Psoas muscle (tissue), 8 donors: ENCODE data around the gene NGB. TPM values are rescaled to one million over a fixed set of nuclear protein-coding genes. Genes with fewer than 3 reads are reported as not detected.

Experiments used
- ATAC-seq, 4 donors: fragments of 200-7000 bp; cut with Tn5 transposase; one replicate each; pipeline ENCODE4 v1.9.1; 2020; ENCODE audit warnings: moderate library complexity in 3 of 4, mild to moderate bottlenecking in 2 of 4
- DNase-seq, 2 donors: peaks; one replicate each; pipeline ENCODE4 v3.0.0-alpha.2; 2020
- H3K27ac ChIP-seq: fragments of 200-600 bp; one replicate; pipeline ENCODE4 v1.8.0; 2022
- H3K27me3 ChIP-seq, 3 donors: fragments of 200-600 bp in 1 of 3; one replicate each; pipeline versions ENCODE4 v1.6.1 to v1.8.0; 2013 to 2022; ENCODE audit warnings: low read length in 2 of 3, mild to moderate bottlenecking in 2 of 3, moderate library complexity in 1 of 3; ENCODE audit not compliant: insufficient read depth in 3 of 3
- H3K36me3 ChIP-seq, 2 donors: fragments of 200-600 bp in 1 of 2; one replicate each; pipeline versions ENCODE4 v1.6.1 to v1.8.0; 2013 to 2022; ENCODE audit warnings: low read depth in 1 of 2, mild to moderate bottlenecking in 1 of 2, moderate library complexity in 1 of 2; ENCODE audit not compliant: insufficient read depth in 1 of 2
- H3K4me1 ChIP-seq: fragments of 200-600 bp; one replicate; pipeline ENCODE4 v1.8.0; 2022
- H3K4me3 ChIP-seq: fragments of 200-600 bp; one replicate; pipeline ENCODE4 v1.8.0; 2022; ENCODE audit warnings: mild to moderate bottlenecking
- H3K9me3 ChIP-seq: fragments of 200-600 bp; one replicate; pipeline ENCODE4 v1.8.0; 2022
- WGBS, 3 donors: extraction: QIAGEN DNeasy Blood & Tissue Kit; methylation state at CpG; one replicate each; pipeline versions ENCODE4 v1.1.6 to v1.1.7; 2013; 5-methylcytosine and 5-hydroxymethylcytosine counted together
- intact Hi-C, 2 donors: fragments of 100-400 bp; cut with DNase I; formaldehyde crosslinking; loops; one replicate each; pipeline versions ENCODE4 v1.11.0 to v1.14.2; 2022
- polyA plus RNA-seq, 3 donors: library from polyadenylated mRNA; stranded (reverse); fragments of 200-250 nt; gene quantifications; one replicate each; pipeline ENCODE4 v1.2.3, GENCODE V29; 2013
- total RNA-seq, 4 donors: library from RNA; stranded (reverse); fragmentation: NEBNext Ultra II Directional in 2 of 4; extraction: Animal tissue kit (Norgen Biotek cat#: 25700) in 2 of 4; gene quantifications; one replicate each; pipeline versions ENCODE4 v1.2.1 to v1.2.4, GENCODE V29; 2021 to 2023
- TF ChIP-seq, protein P1 (sequence below): fragments of 200-600 bp; IDR thresholded peaks from one replicate; pipeline ENCODE4 v1.8.0; 2022; ENCODE audit warnings: antibody characterized with exemption
- donor health status: healthy with polysubstance abuse.
- donor health status: DM: no; HTN: no; CAD: no; lungs with moderate emphysema.
- donor health status: Bipolar disorder and iron deficiency.
- donor health status: healthy.
- donor health status: DM: yes; HTN: yes; CAD: no.
- donor health status: DM: no; HTN: no; CAD: no.
- donor health status: DM: no; HTN: no; CAD: no.
- donor health status: DM: yes; HTN: yes; CAD: no.

NGB gene
- total and polyA plus RNA-seq, 7 donors: 0.01 TPM; not detected in 6

DNA sequence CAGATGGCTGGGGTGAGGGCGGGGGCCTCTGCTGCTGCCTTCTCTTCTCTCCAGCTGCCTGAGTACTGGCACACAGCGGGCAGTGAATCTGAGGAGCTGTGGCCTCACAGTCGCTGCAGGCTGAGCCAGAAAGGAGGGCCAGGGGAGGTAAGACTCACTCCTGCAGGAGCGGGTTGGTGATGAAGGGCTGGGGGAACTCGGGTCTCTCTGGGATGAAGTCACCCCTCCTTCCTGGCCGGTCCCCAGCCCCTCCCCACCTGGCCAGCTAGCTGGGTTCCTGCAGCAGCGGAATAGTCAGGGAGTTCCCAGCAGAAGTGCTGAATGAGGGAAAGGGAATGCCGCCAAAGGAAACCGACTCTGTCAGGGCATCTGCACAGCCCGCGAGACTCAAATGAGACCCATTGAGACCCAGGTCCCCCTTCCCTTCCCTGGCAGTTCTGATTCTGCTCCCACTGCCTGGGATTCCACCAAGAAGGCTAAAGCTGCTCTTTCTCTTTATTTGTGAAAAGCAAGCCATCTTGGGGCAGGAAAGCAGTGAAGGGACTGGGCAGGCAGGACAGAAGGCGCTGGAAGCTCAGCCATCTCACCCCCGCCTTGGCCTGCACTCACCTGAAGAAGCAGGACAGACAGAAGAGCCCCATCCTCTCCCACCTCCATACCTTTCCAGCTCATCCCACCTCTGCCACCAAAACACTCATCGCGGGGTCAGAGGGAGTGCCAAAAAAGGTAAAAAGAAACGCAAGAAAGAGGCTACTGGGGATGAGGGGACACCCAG, 5.3 kb downstream of the NGB start:
- no peak for DNase-seq
- no peaks in the 10 kb centered on the region for H3K9me3 ChIP-seq
- TF ChIP-seq, protein P1, sequence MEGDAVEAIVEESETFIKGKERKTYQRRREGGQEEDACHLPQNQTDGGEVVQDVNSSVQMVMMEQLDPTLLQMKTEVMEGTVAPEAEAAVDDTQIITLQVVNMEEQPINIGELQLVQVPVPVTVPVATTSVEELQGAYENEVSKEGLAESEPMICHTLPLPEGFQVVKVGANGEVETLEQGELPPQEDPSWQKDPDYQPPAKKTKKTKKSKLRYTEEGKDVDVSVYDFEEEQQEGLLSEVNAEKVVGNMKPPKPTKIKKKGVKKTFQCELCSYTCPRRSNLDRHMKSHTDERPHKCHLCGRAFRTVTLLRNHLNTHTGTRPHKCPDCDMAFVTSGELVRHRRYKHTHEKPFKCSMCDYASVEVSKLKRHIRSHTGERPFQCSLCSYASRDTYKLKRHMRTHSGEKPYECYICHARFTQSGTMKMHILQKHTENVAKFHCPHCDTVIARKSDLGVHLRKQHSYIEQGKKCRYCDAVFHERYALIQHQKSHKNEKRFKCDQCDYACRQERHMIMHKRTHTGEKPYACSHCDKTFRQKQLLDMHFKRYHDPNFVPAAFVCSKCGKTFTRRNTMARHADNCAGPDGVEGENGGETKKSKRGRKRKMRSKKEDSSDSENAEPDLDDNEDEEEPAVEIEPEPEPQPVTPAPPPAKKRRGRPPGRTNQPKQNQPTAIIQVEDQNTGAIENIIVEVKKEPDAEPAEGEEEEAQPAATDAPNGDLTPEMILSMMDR: no peak
- intact Hi-C loops: no loop called here
- H3K27me3 ChIP-seq: peaks cover 0 to 22% (median 7%) of the 10 kb centered on the region in 3 donors
- 56 to 65% (median 61%) methylated on average over 15 to 16 of the region's 16 CpGs for WGBS, 3 donors
- no peak overlapping the region for H3K27ac ChIP-seq
- no peak overlapping the region for H3K4me3 ChIP-seq
- H3K36me3 ChIP-seq: no peaks in the 10 kb centered on the region
- ATAC-seq: no peak
- H3K4me1 ChIP-seq: peaks cover under 1% of the 10 kb centered on the region

DNA sequence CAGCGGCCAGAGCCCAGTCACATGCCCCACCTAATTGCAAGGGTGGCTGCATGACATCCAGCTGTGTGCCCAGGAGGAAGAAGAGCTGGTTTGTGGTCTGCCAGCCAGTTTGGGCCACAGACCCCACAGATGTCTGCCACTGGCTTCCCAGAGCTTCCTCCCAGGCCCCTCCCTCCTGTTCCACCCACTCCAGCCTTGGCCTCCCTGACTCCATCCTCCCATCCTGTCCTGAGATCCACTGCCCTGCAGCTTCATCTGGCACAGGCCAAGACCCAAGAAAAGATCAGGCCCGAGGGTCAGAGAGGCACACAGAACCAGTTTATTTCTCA, 5.9 kb downstream of the NGB start:
- H3K36me3 ChIP-seq: no peaks in the 10 kb centered on the region
- TF ChIP-seq, protein P1: no peak
- H3K9me3 ChIP-seq: no peaks in the 10 kb centered on the region
- H3K27ac ChIP-seq: no peak overlapping the region
- no peak for ATAC-seq
- no peaks in the 10 kb centered on the region for H3K4me1 ChIP-seq
- peaks cover 0 to 16% (median 1%) of the 10 kb centered on the region in 3 donors for H3K27me3 ChIP-seq
- no peak overlapping the region for H3K4me3 ChIP-seq
- intact Hi-C loops: no loop called here
- 34 to 51% (median 47%) methylated on average over 2 of the region's 2 CpGs for WGBS, 3 donors
- no peak for DNase-seq

DNA sequence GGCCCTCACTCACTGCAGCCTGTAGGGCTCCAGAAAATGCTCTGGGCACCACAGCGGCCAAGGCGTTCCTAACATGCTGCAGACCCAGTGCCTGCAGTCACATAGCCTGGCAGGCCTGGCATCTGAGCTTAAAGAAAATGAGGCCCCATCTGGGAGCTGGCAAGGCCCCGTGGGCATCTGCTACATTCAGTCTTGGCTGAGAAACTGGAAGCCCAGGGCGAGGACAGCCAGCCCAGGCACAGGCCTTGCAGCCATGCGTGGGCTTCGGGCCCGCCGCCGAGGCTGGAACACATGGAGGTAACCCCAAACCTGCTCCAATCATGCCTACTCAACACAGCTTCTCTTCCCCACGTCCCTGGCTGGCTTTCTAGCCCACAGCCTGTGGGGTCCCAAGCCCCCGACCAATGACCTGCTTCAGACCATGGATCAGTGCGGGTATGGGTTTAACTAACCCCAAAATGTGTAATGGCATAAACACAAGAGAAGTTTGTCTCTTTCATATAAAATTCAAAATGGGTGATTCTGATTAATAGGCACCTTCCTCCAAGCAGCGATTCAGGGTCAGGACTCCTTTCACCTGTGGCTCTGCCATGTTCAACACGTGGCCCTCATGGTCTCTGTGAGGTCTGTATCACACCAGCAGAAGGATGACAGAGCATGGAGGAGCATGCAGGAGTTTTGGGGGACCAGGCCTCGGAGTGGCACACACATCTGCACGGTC, 6.4 kb downstream of the NGB start:
- peak in 2 of 4 donors; percentile 20 to 23 for ATAC-seq

DNA sequence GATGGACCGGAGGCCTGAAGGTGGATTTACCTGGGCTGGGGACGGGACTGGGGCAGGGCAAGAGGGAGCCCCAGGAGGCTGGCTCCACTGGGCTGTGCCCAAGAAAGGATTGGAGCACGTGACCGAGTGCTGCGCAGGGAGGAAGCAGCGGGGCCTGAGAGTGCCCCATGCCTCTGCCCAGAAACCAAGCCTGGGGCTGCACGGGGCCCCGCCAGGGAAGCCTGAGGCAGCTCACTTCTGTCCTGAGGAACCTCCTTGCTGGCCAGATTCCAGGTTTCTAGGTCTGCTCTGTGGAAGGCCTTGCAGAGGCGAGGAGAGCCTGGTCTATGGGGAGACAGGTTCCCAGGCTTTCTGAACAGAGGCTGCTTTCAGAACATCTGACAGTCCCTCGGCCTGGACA, 10.4 kb downstream of the NGB start:
- intact Hi-C loops: no loop called here
- Histone ChIP-seq H3K4me1 (no peaks in the 10 kb centered on the region), H3K27me3 (no peaks in the 10 kb centered on the region), H3K27ac (no peak overlapping the region), H3K36me3 (no peaks in the 10 kb centered on the region), H3K4me3 (no peak overlapping the region), H3K9me3 (no peaks in the 10 kb centered on the region)
- WGBS, 3 donors: 62 to 74% (median 68%) methylated on average over 8 to 10 of the region's 10 CpGs
- no peak for ATAC-seq
- DNase-seq: peak in 1 of 2 donors; percentile 30
- TF ChIP-seq, protein P1: no peak

More for the DNA sequence above, 6.4 kb downstream of the NGB start:
- no peak overlapping the region for H3K27ac ChIP-seq
- H3K4me3 ChIP-seq: no peak overlapping the region
- H3K4me1 ChIP-seq: no peaks in the 10 kb centered on the region
- 41 to 58% (median 42%) methylated on average over 16 of the region's 16 CpGs for whole genome bisulfite sequencing, 3 donors
- no peaks in the 10 kb centered on the region for H3K9me3 ChIP-seq
- TF ChIP-seq, protein P1: no peak
- H3K27me3 ChIP-seq: peaks cover 0 to 16% (median 0%) of the 10 kb centered on the region in 3 donors
- intact Hi-C loops: no loop called here
- H3K36me3 ChIP-seq: no peaks in the 10 kb centered on the region
- DNase-seq: no peak
